GM21576 (cell line): Measurements from ENCODE around the gene SLC7A7.
"Not testable (repeated sequence)": the region's sequence is repeated elsewhere in the genome, so short reads cannot be mapped to it uniquely, and the experiment has no call there.

ENCODE experiments used
- ATAC-seq: cut with Tn5 transposase; IDR thresholded peaks from one replicate; pipeline ENCODE4 v1.9.1; 2021; ENCODE audit warnings: mild to moderate bottlenecking, moderate library complexity; ENCODE audit not compliant: unreplicated experiment

SLC7A7 gene

GRCh38 chr14:22814941-22815713 lies at the start of gene SLC7A7:
TSS of gene SLC7A7 (minus strand) at chr14:22815435. CDS start at chr14:22813398, 2,037 bp downstream.
- no peak for ATAC-seq

- ATAC-seq, result no peak
These were observed 49.7 kb upstream of the SLC7A7 start for GRCh38 chr14:22864979-22865378.

- ATAC-seq, result no peak
These were observed 46.4 kb upstream of the SLC7A7 start for GRCh38 chr14:22861651-22862050.

GRCh38 chr14:22860377-22860776 lies 45.1 kb upstream of the SLC7A7 start:
- not testable (repeated sequence) for ATAC-seq

- no peak for ATAC-seq
These were observed 41.2 kb upstream of the SLC7A7 start for GRCh38 chr14:22856428-22856827.

GRCh38 chr14:22854963-22855724 lies 39.9 kb upstream of the SLC7A7 start:
- ATAC-seq, result no peak

GRCh38 chr14:22854296-22854695 lies 39.1 kb upstream of the SLC7A7 start:
- ATAC-seq, result not testable (repeated sequence)

GRCh38 chr14:22852940-22853767 lies 37.9 kb upstream of the SLC7A7 start:
- ATAC-seq, result peak; percentile 65

- no peak for ATAC-seq
These were observed 37.3 kb upstream of the SLC7A7 start for GRCh38 chr14:22852599-22852939.

GRCh38 chr14:22852178-22852577 lies 36.9 kb upstream of the SLC7A7 start:
- ATAC-seq, result not testable (repeated sequence)

GRCh38 chr14:22850944-22851764 lies 35.9 kb upstream of the SLC7A7 start:
- no peak for ATAC-seq

GRCh38 chr14:22849212-22849819 lies 34.1 kb upstream of the SLC7A7 start:
- no peak for ATAC-seq

GRCh38 chr14:22848351-22849164 lies 33.3 kb upstream of the SLC7A7 start:
- ATAC-seq, result no peak

- no peak for ATAC-seq
These were observed 32.6 kb upstream of the SLC7A7 start for GRCh38 chr14:22847661-22848341.

- ATAC-seq, result no peak
These were observed 31.6 kb upstream of the SLC7A7 start for GRCh38 chr14:22846811-22847307.

GRCh38 chr14:22845821-22846625 lies 30.8 kb upstream of the SLC7A7 start:
- no peak for ATAC-seq

GRCh38 chr14:22845103-22845394 lies 29.8 kb upstream of the SLC7A7 start:
- no peak for ATAC-seq
